Esophagus muscularis mucosa (tissue), 4 donors: Measurements from ENCODE around the gene NPEPPS. TPM values are rescaled to one million over a fixed set of nuclear protein-coding genes. Genes with fewer than 3 reads are reported as not detected.

Experiments used
- DNase-seq: peaks from one replicate; pipeline ENCODE4 v3.0.0-alpha.2; 2017; ENCODE audit errors: extremely low spot score
- H3K27ac ChIP-seq, 4 donors: fragments of 200-600 bp; sonication (generic); replicated peaks in 1 of 4; 1 replicate in 3 of 4; 2 replicates in 1 of 4; pipeline ENCODE4 v1.5.1; 2016 to 2019; ENCODE audit warnings: mild to moderate bottlenecking in 1 of 4
- H3K27me3 ChIP-seq, 4 donors: fragments of 200-600 bp; sonication (generic); one replicate each; pipeline versions ENCODE4 v1.5.1 to v1.6.0; 2016 to 2019
- H3K36me3 ChIP-seq, 4 donors: fragments of 200-600 bp; sonication (generic); one replicate each; pipeline ENCODE4 v1.5.1; 2016 to 2019
- H3K4me1 ChIP-seq, 4 donors: fragments of 200-600 bp; sonication (generic); one replicate each; pipeline ENCODE4 v1.5.1; 2016 to 2019
- H3K4me3 ChIP-seq, 4 donors: fragments of 200-600 bp; sonication (generic); 1 replicate in 2 of 4; 2 replicates in 2 of 4; pipeline ENCODE4 v1.5.1; 2016 to 2019; ENCODE audit warnings: mild to moderate bottlenecking in 4 of 4, moderate library complexity in 1 of 4
- H3K9me3 ChIP-seq, 4 donors: fragments of 200-600 bp; sonication (generic); 1 replicate in 3 of 4; 2 replicates in 1 of 4; pipeline ENCODE4 v1.5.1; 2016 to 2019
- EP300 ChIP-seq: sonication (generic); formaldehyde crosslinking; IDR thresholded peaks from one replicate; pipeline ENCODE4 v1.6.1; 2017; ENCODE audit warnings: antibody characterized with exemption
- POLR2A ChIP-seq: fragments of 450-650 bp; IDR thresholded peaks from one replicate; pipeline ENCODE4 v1.6.1; 2017; ENCODE audit warnings: antibody characterized with exemption, moderate library complexity, mild to moderate bottlenecking, low read depth
- POLR2AphosphoS5 ChIP-seq, 2 donors: sonication (generic); formaldehyde crosslinking; IDR thresholded peaks; one replicate each; pipeline ENCODE4 v1.6.1; 2017; ENCODE audit warnings: antibody characterized with exemption in 2 of 2
- WGBS: methylation state at CpG from one replicate; pipeline ENCODE4 v1.1.5; 2018; 5-methylcytosine and 5-hydroxymethylcytosine counted together
- intact Hi-C: fragments of 100-400 bp; cut with DNase I; formaldehyde crosslinking; loops from one replicate; pipeline ENCODE4 v1.15.1; 2023
- total RNA-seq, 4 donors: library from RNA; depleted of rRNA; stranded (reverse); fragments of >200 nt; gene quantifications; one replicate each; pipeline versions ENCODE4 v1.1.0 to v1.2.1, GENCODE V29; 2016
- TF ChIP-seq, protein P1 (sequence below), 3 experiments: fragments of 200-600 bp in 2 of 3; fragments of 450-650 bp in 1 of 3; sonication (generic) in 2 of 3; IDR thresholded peaks; one replicate each; pipeline ENCODE4 v1.5.1; 2017 to 2019; ENCODE audit warnings: antibody characterized with exemption in 3 of 3, mild to moderate bottlenecking in 2 of 3, moderate library complexity in 1 of 3

NPEPPS gene
- total RNA-seq, 4 donors from 2014 or later: 73.7 to 120 (median 86.5) TPM

DNA sequence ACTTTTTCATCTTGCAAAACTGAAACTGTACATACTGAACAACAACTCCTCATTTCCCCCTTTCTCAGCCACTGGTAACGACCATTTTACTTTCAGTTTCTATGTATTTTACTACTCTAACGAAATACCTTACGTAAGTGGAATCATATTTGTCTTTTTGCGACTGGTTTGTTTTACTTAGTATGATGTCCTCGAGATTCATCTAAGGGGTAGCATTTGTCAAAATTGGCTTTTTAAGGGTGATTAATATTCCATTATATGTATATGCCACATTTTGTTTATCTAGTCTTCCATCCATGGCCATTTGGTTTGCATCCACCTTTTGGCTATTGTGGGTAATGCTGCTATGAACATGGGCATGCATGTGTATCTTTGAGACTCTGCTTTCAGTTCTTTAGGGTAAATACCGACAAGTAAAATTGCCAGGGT lies 129.2 kb downstream of the NPEPPS start:
- WGBS: 66% methylated on average over 6 of the region's 6 CpGs
- DNase-seq: no peak
- peaks cover 61 to 100% (median 96%) of the 10 kb centered on the region in 4 donors for H3K36me3 ChIP-seq
- H3K27me3 ChIP-seq: no peaks in the 10 kb centered on the region
- peaks cover 5 to 32% (median 25%) of the 10 kb centered on the region in 4 donors for H3K4me1 ChIP-seq
- TF ChIP-seq POLR2A: no peak
- TF ChIP-seq, protein P1, sequence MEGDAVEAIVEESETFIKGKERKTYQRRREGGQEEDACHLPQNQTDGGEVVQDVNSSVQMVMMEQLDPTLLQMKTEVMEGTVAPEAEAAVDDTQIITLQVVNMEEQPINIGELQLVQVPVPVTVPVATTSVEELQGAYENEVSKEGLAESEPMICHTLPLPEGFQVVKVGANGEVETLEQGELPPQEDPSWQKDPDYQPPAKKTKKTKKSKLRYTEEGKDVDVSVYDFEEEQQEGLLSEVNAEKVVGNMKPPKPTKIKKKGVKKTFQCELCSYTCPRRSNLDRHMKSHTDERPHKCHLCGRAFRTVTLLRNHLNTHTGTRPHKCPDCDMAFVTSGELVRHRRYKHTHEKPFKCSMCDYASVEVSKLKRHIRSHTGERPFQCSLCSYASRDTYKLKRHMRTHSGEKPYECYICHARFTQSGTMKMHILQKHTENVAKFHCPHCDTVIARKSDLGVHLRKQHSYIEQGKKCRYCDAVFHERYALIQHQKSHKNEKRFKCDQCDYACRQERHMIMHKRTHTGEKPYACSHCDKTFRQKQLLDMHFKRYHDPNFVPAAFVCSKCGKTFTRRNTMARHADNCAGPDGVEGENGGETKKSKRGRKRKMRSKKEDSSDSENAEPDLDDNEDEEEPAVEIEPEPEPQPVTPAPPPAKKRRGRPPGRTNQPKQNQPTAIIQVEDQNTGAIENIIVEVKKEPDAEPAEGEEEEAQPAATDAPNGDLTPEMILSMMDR (IDR thresholded peaks at IDR 0.05): no peak
- no peak for TF ChIP-seq EP300
- TF ChIP-seq POLR2AphosphoS5 (IDR thresholded peaks at IDR 0.05): no peak
- no peaks in the 10 kb centered on the region for H3K9me3 ChIP-seq
- H3K4me3 ChIP-seq: no peak overlapping the region
- peak overlapping the region in 1 of 4 donors; percentile 13 for H3K27ac ChIP-seq
- intact Hi-C loops: loop anchor here (10.0 kb wide), 1 partner anchor 145 kb away; no protein-coding TSS in a partner anchor

DNA sequence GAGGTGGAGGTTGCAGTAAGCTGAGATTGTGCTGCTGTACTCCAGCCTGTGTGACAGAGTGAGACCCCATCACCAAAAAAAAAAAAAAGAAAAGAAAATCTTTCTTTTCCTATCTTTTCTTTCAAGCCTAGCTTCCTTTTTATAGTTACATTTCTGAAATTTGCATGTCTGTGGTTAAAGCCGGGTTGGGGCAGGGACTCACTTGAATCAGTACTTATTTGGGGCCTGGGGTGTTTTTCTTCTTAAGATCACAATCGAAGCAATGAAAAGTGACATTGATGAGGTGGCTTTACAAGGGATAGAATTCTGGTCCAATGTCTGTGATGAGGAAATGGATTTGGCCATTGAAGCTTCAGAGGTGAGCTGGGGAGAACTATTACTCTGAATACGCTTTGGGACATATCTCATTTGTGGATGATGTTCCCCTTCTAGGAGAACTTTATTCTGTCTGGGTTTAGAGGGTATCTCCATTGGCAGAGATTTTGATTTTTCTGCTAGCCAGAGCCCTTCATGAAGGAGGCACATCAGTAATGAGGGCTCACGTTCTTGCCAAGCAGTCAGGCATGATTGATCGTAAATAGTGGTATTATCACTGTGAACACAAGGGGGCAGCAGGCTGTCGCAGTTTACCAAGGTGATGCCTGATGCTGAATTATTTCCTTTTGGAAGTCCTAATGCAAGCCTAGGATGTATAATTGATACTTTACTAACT lies 133.2 kb downstream of the NPEPPS start:
- no peak for TF ChIP-seq EP300
- TF ChIP-seq POLR2A: no peak
- TF ChIP-seq, protein P1 (IDR thresholded peaks at IDR 0.05): peak; percentile 58 to 74 (median 63)
- peak in 1 of 2 donors; percentile 15 for TF ChIP-seq POLR2AphosphoS5 (IDR thresholded peaks at IDR 0.05)
- H3K27ac ChIP-seq: peak overlapping the region in 1 of 4 donors; percentile 57
- intact Hi-C loops: loop anchor here (10.0 kb wide), 1 partner anchor 141 kb away; no protein-coding TSS in a partner anchor
- no peak for DNase-seq
- H3K4me3 ChIP-seq: no peak overlapping the region
- H3K36me3 ChIP-seq: peaks cover 69 to 99% (median 95%) of the 10 kb centered on the region in 4 donors
- no peaks in the 10 kb centered on the region for H3K27me3 ChIP-seq
- 43% methylated on average over 6 of the region's 6 CpGs for WGBS
- H3K4me1 ChIP-seq: peaks cover 0 to 14% (median 10%) of the 10 kb centered on the region in 4 donors
- H3K9me3 ChIP-seq: no peaks in the 10 kb centered on the region

DNA sequence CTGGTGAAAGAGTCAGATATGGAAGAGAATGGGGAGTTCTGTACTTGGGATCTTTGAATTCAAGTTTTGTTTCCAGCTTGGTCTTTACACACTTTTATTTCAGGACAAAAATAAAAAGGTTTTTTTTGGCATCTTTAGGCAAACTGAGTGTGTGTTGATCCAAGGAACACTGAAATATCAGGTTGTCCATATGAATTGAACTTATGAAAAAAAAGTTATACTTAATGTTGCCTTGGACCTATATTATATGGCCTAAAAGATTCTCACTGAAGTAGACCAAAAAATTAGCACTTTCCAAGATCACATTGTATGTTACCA lies 133.7 kb downstream of the NPEPPS start:
- TF ChIP-seq EP300 (no peak), POLR2AphosphoS5 (IDR thresholded peaks at IDR 0.05) (no peak), POLR2A (no peak)
- TF ChIP-seq, protein P1 (IDR thresholded peaks at IDR 0.05): no peak
- no peak for DNase-seq
- no peak overlapping the region for H3K27ac ChIP-seq
- no peak overlapping the region for H3K4me3 ChIP-seq
- intact Hi-C loops: loop anchor here (10.0 kb wide), 1 partner anchor 140 kb away; no protein-coding TSS in a partner anchor
- no peaks in the 10 kb centered on the region for H3K27me3 ChIP-seq
- peaks cover 69 to 99% (median 95%) of the 10 kb centered on the region in 4 donors for H3K36me3 ChIP-seq
- H3K4me1 ChIP-seq: peaks cover 0 to 13% (median 6%) of the 10 kb centered on the region in 4 donors
- H3K9me3 ChIP-seq: no peaks in the 10 kb centered on the region

DNA sequence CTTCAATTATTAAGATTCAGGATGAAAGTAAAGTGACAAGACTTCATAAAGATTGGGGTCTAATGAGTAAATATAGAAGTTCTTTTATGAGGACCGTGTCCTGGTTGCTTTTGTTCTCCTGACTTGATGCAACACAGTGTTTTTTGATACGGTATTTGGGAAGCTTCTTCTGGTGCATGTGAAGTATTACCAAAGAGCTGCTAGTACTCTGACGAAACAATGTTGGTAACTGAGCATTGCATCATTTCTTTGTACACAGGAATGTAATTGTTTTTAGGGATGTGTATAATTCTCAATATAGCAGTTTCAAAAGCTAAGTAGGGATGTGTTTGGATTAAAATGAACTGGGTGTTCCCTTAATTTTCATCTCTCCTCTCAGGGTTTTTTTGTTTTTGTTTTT lies 134.7 kb downstream of the NPEPPS start:
- Histone ChIP-seq H3K4me1 (peaks cover 0 to 4% (median 0%) of the 10 kb centered on the region in 4 donors), H3K4me3 (no peak overlapping the region), H3K9me3 (no peaks in the 10 kb centered on the region), H3K27ac (no peak overlapping the region), H3K36me3 (peaks cover 76 to 99% (median 97%) of the 10 kb centered on the region in 4 donors), H3K27me3 (no peaks in the 10 kb centered on the region)
- peak in 1 of 2 donors; percentile 23 for TF ChIP-seq POLR2AphosphoS5 (IDR thresholded peaks at IDR 0.05)
- TF ChIP-seq, protein P1 (IDR thresholded peaks at IDR 0.05): no peak
- intact Hi-C loops: loop anchor here (10.0 kb wide), 1 partner anchor 139 kb away; no protein-coding TSS in a partner anchor
- DNase-seq: no peak
- 73% methylated on average over 3 of the region's 3 CpGs for WGBS
